Measurements from ENCODE around the gene ACTMAP.
A peak's percentile ranks its signal among the peaks of the same experiment; 100 is the strongest.

Gene ACTMAP

DNA sequence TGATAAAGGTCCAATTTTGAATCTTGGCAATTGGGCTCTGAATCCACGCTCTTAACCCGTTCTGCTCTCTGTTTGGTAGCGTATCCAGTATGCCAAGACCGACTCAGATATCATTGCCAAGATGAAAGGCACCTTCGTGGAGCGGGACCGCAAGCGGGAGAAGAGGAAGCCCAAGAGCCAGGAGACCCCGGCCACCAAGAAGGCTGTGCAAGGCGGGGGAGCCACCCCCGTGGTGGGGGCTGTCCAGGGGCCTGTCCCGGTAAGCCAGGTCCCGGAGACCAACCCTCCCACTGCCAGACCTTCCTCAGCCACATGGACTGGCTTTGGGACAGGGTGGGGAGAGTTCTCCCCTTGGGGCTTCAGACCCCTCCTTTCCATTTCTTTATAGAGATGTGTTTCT is 9.1 kb upstream of the ACTMAP start:
- no peak overlapping the region for H3K27ac Mint-ChIP-seq
- no peaks in the 10 kb centered on the region for H3K9me3 Mint-ChIP-seq
- H3K36me3 Mint-ChIP-seq, result peaks cover 85% of the 10 kb centered on the region
- ATAC-seq, result no peak
- H3K27me3 Mint-ChIP-seq, result no peaks in the 10 kb centered on the region
- H3K4me3 Mint-ChIP-seq, result no peak overlapping the region
- H3K4me1 Mint-ChIP-seq, result peaks cover 45% of the 10 kb centered on the region

DNA sequence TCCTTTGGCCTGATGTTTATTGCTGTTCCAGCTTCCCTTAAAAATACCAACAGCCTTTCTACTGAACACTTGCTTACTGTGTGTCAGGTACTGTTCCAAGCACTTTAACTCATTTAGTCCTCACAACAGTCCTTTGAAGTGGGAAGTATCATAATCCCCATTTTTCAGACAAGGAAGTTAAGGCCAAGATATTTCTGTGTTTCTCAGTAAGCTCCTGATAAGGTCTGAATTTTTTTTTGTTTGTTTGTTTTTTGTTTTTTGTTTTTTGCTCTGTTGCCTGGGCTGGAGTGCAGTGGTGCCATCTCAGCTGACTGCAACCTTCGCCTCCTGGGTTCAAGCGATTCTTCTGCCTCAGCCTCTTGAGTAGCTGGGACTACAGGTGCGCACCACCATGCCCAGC is 8.2 kb upstream of the ACTMAP start:
- Mint-ChIP-seq H3K4me1 (peaks cover 44% of the 10 kb centered on the region), H3K27ac (no peak overlapping the region), H3K27me3 (no peaks in the 10 kb centered on the region), H3K36me3 (peaks cover 80% of the 10 kb centered on the region), H3K9me3 (no peaks in the 10 kb centered on the region), H3K4me3 (no peak overlapping the region)
- no peak for ATAC-seq

DNA sequence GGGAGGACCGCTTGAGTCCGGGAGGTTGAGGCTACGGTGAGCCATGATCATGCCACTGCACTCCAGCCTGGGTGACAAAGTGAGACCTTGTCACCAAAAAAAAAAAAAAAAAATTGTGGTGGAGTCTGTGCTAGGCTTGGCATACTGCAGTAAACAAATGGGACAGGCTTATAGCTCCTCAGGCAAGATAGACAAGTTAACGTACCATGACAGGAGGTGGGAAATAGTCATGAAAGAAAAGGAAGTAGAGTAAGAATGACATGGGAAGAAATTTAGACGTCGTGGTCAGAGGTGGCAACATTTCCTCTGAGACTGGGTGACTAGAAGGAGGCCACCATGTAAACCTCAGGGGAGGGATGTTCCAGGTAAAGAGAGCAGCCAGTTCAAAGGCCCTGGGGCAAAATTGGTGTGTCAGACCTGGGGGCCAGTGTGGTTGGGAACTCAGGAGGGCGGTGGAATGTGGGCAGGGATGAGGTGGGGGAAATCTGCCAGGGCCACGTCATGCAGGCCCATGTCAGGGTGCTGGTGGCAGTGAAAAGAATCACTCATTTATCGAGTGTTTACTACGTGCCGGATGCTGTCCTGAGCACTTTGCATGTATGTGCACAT is 6.3 kb upstream of the ACTMAP start:
- Mint-ChIP-seq H3K27ac (peak overlapping the region; percentile 86), H3K27me3 (no peaks in the 10 kb centered on the region), H3K4me1 (peaks cover 48% of the 10 kb centered on the region), H3K4me3 (peak overlapping the region; percentile 35), H3K36me3 (peaks cover 73% of the 10 kb centered on the region), H3K9me3 (no peaks in the 10 kb centered on the region)
- no peak for ATAC-seq

DNA sequence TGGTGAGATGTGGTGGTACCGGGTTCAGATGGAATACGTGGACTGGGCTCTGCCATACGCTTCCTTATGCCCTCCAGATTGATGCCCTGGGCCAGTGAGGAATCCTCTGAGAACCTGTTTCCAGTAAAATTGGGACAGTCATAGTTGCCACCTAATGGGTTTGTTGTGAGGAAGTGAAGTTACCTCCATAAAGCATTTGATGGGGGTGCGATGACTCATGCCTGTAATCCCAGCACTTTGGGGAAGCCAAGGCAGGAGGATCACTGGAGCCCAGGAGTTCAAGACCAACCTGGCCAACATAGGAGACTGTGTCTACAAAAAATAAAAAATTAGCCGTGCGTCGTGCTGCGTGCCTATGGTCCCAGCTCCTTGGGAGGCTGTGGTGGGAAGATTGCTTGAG is 5.5 kb upstream of the ACTMAP start:
- Mint-ChIP-seq H3K4me1 (peaks cover 43% of the 10 kb centered on the region), H3K27me3 (no peaks in the 10 kb centered on the region), H3K4me3 (peak overlapping the region; percentile 80), H3K36me3 (peaks cover 72% of the 10 kb centered on the region), H3K27ac (peak overlapping the region; percentile 86), H3K9me3 (no peaks in the 10 kb centered on the region)
- no peak for ATAC-seq

DNA sequence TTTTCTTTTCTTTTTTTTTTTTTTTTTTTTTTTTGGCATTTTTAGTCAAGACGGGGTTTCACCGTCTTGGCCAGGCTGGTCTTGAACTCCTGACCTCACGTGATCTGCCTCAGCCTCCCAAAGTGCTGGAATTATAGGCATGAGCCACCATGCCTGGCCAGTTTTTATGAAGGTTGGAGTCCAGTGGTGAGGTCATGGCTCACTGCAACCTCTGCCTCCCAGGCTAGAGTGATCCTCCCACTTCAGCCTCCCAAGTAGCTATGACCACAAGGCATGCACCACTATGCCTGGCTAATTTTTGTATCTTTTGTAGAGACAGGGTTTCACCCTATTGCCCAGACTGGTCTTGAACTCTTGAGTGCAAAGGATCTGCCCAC is 5.0 kb upstream of the ACTMAP start:
- no peak for ATAC-seq
- H3K27me3 Mint-ChIP-seq, result no peaks in the 10 kb centered on the region
- H3K36me3 Mint-ChIP-seq, result peaks cover 66% of the 10 kb centered on the region
- peak overlapping the region; percentile 86 for H3K27ac Mint-ChIP-seq
- H3K4me3 Mint-ChIP-seq, result peak overlapping the region; percentile 80
- no peaks in the 10 kb centered on the region for H3K9me3 Mint-ChIP-seq
- peaks cover 42% of the 10 kb centered on the region for H3K4me1 Mint-ChIP-seq

DNA sequence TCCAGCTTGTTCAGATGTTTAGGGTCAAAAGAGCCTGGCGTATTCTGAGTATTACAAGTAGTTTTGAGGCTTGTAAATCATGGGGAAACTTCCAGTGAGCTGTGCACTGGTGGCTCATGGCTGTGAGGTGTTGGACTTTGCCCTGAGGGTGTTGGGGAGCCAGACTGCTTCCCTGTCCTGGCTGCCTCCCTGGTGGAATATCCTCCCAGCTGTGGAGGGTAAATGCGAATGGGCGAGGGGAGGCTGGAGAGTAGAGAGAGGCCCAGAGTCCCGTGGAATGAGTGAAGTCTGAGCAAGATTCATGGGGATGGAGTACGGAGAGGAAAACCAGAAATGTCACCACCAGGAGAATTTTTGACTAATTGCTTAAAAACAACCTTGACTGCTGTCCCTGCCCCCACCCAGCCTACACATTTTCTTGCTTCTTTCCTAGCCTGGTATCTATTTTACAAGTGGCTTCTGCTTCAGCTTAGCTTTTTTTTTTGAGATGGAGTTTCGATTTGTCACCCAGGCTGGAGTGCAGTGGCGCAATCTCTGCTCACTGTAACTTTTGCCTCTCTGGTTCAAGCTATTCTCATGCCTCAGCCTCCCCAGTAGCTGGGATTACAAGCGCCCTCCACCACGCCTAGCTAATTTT is 4.5 kb upstream of the ACTMAP start:
- H3K27ac Mint-ChIP-seq, result peak overlapping the region; percentile 86
- no peak for ATAC-seq
- H3K27me3 Mint-ChIP-seq, result no peaks in the 10 kb centered on the region
- H3K4me3 Mint-ChIP-seq, result peak overlapping the region; percentile 80
- H3K4me1 Mint-ChIP-seq, result peaks cover 46% of the 10 kb centered on the region
- H3K36me3 Mint-ChIP-seq, result peaks cover 61% of the 10 kb centered on the region
- H3K9me3 Mint-ChIP-seq, result no peaks in the 10 kb centered on the region

DNA sequence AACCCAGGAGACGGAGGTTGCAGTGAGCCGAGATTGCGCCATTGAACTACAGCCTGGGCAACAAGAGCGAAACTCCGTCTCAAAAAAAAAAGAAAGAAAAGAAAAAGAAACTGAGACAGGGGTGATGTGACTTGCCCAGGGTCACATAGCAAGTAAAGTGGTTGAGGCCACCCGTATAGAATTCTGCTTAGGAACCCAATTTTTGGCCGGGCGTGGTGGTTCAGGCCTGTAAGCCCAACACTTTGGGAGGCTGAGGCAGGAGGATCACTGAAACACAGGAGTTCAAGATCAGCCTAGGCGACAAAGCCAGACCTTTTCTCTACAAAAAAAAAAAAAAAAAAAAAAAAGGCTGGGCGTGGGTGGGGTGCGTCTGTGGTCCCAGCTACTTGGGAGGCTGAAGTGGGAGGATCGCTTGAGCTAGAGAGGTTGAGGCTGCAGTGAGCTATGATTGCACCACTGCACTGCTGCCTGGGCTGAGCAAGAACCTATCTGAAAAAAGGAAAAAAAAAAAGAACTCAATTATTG is 2.0 kb upstream of the ACTMAP start:
- ATAC-seq, result no peak
- Mint-ChIP-seq H3K27ac (peak overlapping the region; percentile 96), H3K4me3 (peak overlapping the region; percentile 92), H3K36me3 (peaks cover 48% of the 10 kb centered on the region), H3K4me1 (peaks cover 66% of the 10 kb centered on the region), H3K9me3 (no peaks in the 10 kb centered on the region), H3K27me3 (no peaks in the 10 kb centered on the region)

DNA sequence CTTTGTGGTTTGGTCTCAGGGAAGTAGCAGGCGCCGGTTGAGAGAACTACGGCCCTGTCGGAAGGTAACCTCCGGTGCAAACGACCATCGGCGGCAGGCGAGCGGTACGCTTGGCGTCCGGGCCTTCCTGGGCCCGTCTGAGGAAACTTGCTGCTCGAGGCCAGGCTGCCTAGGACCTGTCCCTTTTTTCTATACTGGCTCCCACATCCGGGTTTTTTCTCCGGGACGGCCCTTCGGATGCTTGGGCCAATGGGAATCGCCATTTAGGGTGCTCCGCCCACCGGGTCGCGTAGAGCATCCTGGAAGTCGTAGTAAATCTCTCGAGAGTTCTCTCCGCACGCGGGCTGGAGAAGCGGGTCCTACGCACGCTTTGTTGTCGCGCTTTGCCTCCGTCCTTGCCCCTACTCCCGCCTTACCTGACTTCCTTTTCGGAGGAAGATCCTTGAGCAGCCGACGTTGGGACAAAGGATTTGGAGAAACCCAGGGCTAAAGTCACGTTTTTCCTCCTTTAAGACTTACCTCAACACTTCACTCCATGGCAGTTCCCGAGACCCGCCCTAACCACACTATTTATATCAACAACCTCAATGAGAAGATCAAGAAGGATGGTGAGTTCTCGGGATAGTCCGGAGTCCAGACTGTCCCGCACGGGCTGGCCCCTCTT is 729 bp upstream of the ACTMAP start, which contains the start of gene SNRPA:
Gene SNRPA, plus strand, starts transcription at position 330 of the 664 bp plus-strand sequence. Its CDS starts 206 bp downstream, at position 536.
- peak; percentile 86 for ATAC-seq
- Mint-ChIP-seq H3K4me1 (peaks cover 57% of the 10 kb centered on the region), H3K36me3 (peaks cover 37% of the 10 kb centered on the region), H3K9me3 (no peaks in the 10 kb centered on the region), H3K27ac (peak within 1 kb of the TSS; percentile 96), H3K4me3 (peak within 1 kb of the TSS; percentile 92), H3K27me3 (no peaks in the 10 kb centered on the region)

DNA sequence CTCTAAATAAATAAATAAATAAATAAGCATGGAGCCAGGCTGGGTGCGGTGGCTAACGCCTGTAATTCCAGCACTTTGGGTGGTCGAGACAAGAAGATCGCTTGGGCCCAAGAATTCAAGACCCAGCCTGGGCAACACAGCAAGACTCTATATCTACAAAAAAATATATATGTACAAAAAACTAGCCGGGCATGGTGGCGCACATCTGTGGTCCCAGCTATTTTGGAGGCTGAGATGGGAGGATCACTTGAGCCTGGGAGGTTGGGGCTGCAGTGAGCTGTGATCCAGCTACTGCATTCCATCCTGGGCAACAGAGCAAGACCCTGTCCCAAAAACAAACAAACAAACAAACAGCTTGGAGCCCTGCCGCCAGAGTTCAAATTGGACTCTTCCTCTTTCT is 2.7 kb downstream of the ACTMAP start:
- Mint-ChIP-seq H3K9me3 (no peaks in the 10 kb centered on the region), H3K4me1 (peaks cover 29% of the 10 kb centered on the region), H3K27ac (no peak overlapping the region), H3K27me3 (no peaks in the 10 kb centered on the region), H3K4me3 (no peak overlapping the region), H3K36me3 (peaks cover 15% of the 10 kb centered on the region)
- no peak for ATAC-seq

DNA sequence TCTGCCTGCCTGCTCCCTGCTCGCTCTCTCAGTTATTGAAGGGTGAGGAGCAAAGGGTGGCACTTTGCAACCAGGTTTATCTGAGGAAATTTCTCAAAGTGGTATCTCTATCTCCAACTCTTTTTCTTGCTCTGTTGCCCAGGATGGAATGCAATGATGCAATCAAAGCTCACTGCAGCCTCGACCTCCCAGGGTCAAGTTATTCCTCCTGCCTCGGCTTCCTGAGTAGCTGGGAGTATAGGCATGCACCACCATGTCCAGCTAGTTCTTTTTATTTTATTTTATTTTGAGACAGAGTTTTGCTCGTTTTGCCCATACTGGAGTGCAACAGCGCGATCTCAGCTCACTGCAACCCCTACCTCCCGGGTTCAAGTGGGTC is 4.9 kb downstream of the ACTMAP start:
- no peaks in the 10 kb centered on the region for H3K27me3 Mint-ChIP-seq
- peaks cover 24% of the 10 kb centered on the region for H3K4me1 Mint-ChIP-seq
- no peak overlapping the region for H3K27ac Mint-ChIP-seq
- H3K36me3 Mint-ChIP-seq, result peaks cover 4% of the 10 kb centered on the region
- ATAC-seq, result no peak
- no peak overlapping the region for H3K4me3 Mint-ChIP-seq
- no peaks in the 10 kb centered on the region for H3K9me3 Mint-ChIP-seq

DNA sequence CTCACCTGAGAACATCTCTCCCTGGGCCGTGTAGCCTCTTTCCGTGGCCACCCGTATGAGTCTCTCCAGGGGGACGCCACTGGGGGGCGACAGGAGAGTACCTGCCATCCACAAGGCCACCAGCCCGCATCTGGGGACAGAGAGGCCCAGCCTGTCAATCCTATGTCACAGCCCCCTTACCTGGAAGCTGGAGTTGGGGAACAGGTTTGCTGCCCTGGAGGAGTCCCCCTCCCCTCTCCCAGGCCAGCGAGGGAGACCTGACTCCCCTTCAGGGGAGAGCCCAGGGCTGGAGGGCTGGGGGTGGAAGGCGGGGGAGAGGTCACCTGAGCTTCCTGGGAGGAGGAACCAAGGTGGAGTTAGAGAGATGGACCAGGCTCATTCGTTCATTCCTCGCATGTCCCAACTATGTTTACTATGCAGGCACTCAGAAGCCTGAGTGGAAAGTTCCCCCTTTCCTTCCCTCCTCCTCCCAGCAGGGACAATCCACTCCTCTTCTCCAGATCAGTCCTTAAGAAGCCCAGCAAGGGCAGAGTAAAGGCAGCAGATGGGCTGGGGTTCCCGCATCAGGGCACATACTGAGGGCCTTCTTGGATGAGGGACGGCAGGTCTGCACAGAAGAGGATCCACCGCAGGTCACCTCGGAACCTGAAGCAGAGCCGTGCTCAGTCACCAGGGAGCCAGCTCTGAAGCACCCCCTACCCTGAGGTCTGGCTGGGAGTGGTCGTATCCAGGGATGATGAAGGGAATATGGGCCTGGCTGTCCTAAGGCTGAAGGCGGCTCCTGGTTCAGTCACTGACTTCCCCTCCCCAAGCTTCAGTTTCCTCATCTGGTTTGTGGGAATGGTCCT is 5.5 kb downstream of the ACTMAP start:
- Mint-ChIP-seq H3K27me3 (no peaks in the 10 kb centered on the region), H3K36me3 (peaks cover 4% of the 10 kb centered on the region), H3K27ac (no peak overlapping the region), H3K9me3 (no peaks in the 10 kb centered on the region), H3K4me3 (no peak overlapping the region), H3K4me1 (peaks cover 20% of the 10 kb centered on the region)
- ATAC-seq, result peak; percentile 47

DNA sequence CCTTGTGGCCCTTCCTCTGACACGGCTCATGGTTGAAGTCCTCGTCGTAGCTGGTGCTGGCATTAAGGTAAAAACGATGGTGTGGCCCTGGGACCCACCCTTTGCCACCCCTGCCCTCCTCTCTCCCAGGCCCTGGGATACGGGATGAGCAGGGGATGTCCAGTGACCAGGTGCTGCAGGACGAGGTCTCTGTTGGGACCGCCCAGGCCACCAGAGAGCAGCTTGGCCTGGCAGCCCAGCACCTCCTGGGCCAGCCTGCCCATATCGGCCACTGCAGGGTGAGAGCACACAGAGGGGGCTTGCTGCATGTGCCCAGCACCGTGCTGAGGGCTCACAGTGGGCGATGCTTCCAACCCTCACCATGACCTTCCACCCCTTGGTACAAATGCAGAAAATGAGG is 6.4 kb downstream of the ACTMAP start:
- no peaks in the 10 kb centered on the region for H3K9me3 Mint-ChIP-seq
- peaks cover 11% of the 10 kb centered on the region for H3K4me1 Mint-ChIP-seq
- peaks cover 12% of the 10 kb centered on the region for H3K36me3 Mint-ChIP-seq
- no peak overlapping the region for H3K4me3 Mint-ChIP-seq
- H3K27me3 Mint-ChIP-seq, result no peaks in the 10 kb centered on the region
- H3K27ac Mint-ChIP-seq, result no peak overlapping the region
- no peak for ATAC-seq

DNA sequence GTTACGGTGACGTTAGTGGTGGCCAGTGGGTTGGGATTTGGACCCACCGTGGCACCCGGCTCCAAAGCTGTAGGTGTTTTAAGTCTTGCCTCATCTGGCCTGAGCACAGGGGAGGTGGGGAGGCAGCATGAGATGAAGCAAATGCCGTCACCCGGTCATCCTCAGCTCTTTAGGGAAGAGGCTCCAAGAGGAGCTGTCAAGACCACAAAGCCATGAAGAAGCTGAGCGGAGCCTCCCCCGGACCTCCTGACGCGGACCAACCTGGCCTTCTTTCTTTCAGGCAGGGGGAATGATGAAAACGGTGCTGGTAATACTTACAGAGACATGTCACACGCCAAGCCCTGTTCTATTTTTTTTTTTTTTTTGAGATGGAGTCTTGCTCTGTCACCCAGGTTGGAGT is 7.4 kb downstream of the ACTMAP start:
- Mint-ChIP-seq H3K27me3 (no peaks in the 10 kb centered on the region), H3K27ac (no peak overlapping the region), H3K9me3 (no peaks in the 10 kb centered on the region), H3K4me3 (no peak overlapping the region), H3K36me3 (peaks cover 11% of the 10 kb centered on the region), H3K4me1 (peaks cover 1% of the 10 kb centered on the region)
- ATAC-seq, result no peak

DNA sequence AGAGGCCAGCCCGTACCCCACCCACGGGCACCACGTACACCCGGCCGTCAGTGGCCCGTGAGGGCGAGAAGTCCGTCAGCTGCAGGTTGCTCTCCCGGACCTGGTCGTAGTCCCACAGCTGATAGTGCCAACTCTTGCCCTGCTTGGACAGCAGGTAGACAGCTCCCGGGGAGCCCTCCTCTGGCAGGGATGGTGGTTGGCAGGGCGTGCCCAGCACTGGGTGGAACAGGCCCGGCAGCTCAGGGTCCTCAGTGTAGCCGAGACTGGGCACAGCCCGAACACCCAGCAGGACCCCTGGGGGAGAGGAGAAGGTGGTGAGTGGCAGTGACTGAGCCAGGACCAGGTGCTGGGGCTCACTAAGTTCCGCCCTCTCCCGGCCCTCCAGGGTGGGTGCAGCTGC is 7.8 kb downstream of the ACTMAP start:
- H3K36me3 Mint-ChIP-seq, result peaks cover 15% of the 10 kb centered on the region
- no peak overlapping the region for H3K4me3 Mint-ChIP-seq
- peak; percentile 18 for ATAC-seq
- no peaks in the 10 kb centered on the region for H3K27me3 Mint-ChIP-seq
- H3K9me3 Mint-ChIP-seq, result no peaks in the 10 kb centered on the region
- no peak overlapping the region for H3K27ac Mint-ChIP-seq
- H3K4me1 Mint-ChIP-seq, result no peaks in the 10 kb centered on the region

Measured in stimulated activated memory B cell treated with anti-CD40 and anti-IgM and Interleukin-4, amounts not matched to agents 10 μg/mL and 1 μg/mL and 100 μg/mL, for 72 hours (primary cell).